HG03066 (cell line): ENCODE data around the gene TAS2R41.

ENCODE experiments used
- ATAC-seq: cut with Tn5 transposase; IDR thresholded peaks from one replicate; pipeline ENCODE4 v1.9.1; 2021; ENCODE audit warnings: low read depth; ENCODE audit not compliant: unreplicated experiment

TAS2R41 gene

GRCh38 chr7:143477501-143478150, at the start of gene TAS2R41:
Gene TAS2R41, plus strand, starts transcription at chr7:143477873. Its CDS starts 0 bp downstream, at chr7:143477873.
- ATAC-seq = no peak

GRCh38 chr7:143429770-143430698, 47.6 kb upstream of the TAS2R41 start:
- ATAC-seq = no peak

GRCh38 chr7:143431109-143431508, 46.6 kb upstream of the TAS2R41 start:
- no peak for ATAC-seq

- no peak for ATAC-seq
These were observed 43.9 kb upstream of the TAS2R41 start for GRCh38 chr7:143433759-143434158.

- no peak for ATAC-seq
These were observed 43.0 kb upstream of the TAS2R41 start for GRCh38 chr7:143434660-143435059.

- ATAC-seq = no peak
These were observed 42.4 kb upstream of the TAS2R41 start for GRCh38 chr7:143435266-143435665.

- peak; percentile 74 for ATAC-seq
These were observed 41.2 kb upstream of the TAS2R41 start for GRCh38 chr7:143436325-143436946.

GRCh38 chr7:143437578-143437977, 40.1 kb upstream of the TAS2R41 start:
- ATAC-seq = peak; percentile 39

GRCh38 chr7:143439866-143440265, 37.8 kb upstream of the TAS2R41 start:
- no peak for ATAC-seq

- ATAC-seq = no peak
These were observed 34.5 kb upstream of the TAS2R41 start, which contains the start of gene TAS2R60 for GRCh38 chr7:143443153-143443552. Gene TAS2R60, plus strand, starts transcription at chr7:143443453. Its CDS starts 0 bp downstream, at chr7:143443453.

GRCh38 chr7:143444063-143444782, 33.5 kb upstream of the TAS2R41 start:
- no peak for ATAC-seq

- ATAC-seq = no peak
These were observed 32.9 kb upstream of the TAS2R41 start for GRCh38 chr7:143444785-143445184.

GRCh38 chr7:143447466-143447865, 30.2 kb upstream of the TAS2R41 start:
- no peak for ATAC-seq

- ATAC-seq = no peak
These were observed 29.2 kb upstream of the TAS2R41 start for GRCh38 chr7:143448429-143448828.

- no peak for ATAC-seq
These were observed 27.9 kb upstream of the TAS2R41 start for GRCh38 chr7:143449793-143450192.

GRCh38 chr7:143451122-143451521, 26.6 kb upstream of the TAS2R41 start:
- ATAC-seq = no peak

- ATAC-seq = no peak
These were observed 25.9 kb upstream of the TAS2R41 start for GRCh38 chr7:143451746-143452145.

- ATAC-seq = no peak
These were observed 25.2 kb upstream of the TAS2R41 start for GRCh38 chr7:143452495-143452894.

- ATAC-seq = no peak
These were observed 23.5 kb upstream of the TAS2R41 start for GRCh38 chr7:143454091-143454680.

- ATAC-seq = no peak
These were observed 22.2 kb upstream of the TAS2R41 start for GRCh38 chr7:143455491-143455890.
